IPS DF 19.7 (cell line): Measurements from ENCODE around the gene SESTD1.

ENCODE experiments used
- DNase-seq: peaks from one replicate; pipeline ENCODE4 v3.0.0-alpha.2; 2013; ENCODE audit warnings: low read depth, low spot score

The SESTD1 gene, protein sequence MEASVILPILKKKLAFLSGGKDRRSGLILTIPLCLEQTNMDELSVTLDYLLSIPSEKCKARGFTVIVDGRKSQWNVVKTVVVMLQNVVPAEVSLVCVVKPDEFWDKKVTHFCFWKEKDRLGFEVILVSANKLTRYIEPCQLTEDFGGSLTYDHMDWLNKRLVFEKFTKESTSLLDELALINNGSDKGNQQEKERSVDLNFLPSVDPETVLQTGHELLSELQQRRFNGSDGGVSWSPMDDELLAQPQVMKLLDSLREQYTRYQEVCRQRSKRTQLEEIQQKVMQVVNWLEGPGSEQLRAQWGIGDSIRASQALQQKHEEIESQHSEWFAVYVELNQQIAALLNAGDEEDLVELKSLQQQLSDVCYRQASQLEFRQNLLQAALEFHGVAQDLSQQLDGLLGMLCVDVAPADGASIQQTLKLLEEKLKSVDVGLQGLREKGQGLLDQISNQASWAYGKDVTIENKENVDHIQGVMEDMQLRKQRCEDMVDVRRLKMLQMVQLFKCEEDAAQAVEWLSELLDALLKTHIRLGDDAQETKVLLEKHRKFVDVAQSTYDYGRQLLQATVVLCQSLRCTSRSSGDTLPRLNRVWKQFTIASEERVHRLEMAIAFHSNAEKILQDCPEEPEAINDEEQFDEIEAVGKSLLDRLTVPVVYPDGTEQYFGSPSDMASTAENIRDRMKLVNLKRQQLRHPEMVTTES

DNA sequence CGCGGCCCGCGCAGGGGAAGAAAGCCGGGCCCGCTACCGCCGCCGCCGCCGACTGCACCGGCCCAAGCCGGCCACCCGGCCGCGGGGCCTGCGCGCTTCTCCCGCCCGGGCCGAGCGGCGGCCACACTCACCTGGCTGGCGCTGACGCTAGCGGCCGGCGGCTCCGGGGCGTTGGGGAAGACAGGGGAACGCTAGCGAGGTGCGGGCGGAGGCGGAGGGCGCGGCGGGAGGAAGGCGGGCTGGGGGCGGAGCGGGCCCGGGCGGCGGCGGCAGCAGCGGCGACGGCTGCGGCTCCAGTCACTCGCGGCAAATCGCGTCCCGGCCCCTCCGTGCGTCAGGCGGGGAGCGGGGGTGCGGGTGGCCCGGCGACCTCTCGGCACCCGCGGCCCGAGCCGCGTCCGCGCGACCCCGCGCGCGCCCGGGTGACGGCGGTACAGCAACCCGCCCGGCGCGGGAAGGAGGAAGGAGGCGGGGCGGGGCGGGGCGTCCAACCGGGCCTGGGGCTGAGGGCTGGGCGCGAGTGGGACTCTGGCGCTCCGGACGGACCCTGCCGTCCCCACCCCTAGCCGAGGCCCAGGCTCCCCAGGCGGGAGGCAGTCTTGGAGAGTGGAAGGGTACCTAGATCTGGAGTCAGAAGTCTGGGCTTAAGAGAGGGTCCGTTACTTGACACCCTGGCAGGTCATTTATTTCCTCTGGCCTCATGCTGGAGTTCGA is at the start of gene SESTD1:
Gene SESTD1, minus strand, starts transcription at position 465 of the 714 bp plus-strand sequence. CDS start 72,991 bp downstream, outside the sequence.
- DNase-seq, result no peak

DNA sequence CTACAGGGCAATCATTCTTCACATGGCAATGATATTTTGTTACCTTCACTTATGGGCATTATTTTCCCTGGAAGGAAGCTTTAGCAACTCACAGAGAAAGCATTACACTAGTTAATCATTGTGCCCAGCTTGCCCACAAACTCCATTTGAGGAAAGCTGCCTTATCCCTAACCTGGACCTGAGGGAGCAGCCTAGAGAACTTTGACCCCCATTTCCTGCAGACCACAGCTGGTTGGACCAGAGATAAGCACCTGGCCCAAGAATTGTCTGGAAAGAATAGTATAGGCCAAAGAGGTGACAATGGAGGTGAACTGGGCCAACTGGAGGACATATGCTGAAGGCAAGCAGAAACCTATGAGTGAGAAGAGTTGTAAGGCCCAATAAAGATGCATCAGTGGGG is 48.4 kb upstream of the SESTD1 start:
- DNase-seq, result no peak

DNA sequence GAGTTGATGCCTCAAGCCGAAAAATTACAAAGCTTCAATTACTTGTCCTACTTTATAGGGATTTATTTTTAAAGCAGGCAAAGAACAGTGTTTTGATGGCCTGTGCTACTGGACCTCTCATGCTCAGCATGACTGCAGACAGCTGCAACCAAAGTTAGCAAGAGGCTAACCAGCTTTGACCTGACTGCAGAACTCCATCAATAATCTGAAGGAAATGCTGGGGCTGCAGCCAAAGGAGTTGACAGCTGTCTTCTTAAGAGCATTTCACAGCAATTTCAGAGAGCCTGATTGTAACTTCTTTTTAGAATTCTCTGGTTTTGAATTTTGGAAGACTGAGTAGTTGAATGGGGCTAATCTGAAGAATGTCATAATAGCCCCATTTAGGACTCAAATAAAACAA is 46.5 kb upstream of the SESTD1 start:
- no peak for DNase-seq

DNA sequence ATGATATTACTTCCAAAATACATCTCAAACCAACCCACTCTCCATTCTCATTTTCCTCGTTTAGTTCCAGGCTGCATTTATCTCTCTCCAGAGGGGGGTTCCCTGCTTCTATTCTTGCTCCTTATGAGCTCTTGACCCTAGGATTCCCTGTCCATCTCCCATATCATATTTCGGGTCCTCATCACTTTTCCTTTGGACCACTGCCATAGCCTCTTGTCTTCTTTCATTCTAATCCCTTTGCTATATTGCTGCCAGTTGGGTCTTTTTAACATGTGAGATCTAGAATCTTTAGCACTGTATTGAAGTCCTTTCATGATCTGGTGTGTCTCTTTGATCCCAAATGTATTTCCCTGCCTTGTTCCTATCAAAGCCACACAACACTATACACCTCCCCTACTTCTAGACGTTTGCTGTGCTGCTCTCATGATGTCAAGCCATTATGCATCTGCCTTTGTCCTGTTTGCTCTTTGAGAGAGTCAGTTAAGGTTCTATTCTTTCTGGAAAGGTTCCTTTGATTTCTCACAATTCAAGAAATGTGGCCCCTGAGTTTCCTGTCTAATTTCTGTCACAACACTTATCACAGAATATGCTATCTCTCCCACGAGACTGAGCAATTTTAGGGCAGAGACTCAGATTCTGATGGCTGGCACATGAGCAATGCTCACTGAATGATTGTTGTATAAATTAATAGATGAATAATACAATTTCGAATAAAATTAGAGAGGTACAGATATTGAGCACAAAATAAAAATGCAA is 43.2 kb upstream of the SESTD1 start:
- DNase-seq, result no peak

DNA sequence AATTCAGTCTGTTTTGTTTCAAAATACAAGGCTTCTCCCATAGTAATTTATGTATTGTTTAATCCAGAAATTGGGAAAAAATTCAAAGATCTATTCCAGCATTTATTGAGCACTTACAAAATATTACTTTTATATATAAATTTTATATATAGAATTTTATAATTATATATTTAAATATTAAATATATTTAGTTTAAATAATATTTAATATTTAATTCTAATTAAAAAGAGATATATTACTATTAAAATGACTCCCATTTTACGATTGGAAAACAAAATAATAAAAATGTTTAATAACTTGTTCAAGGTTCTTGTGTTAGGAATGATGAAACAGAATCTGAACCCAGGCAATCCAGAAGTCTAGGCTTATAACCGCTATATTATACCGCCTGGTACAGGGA is 40.5 kb upstream of the SESTD1 start:
- DNase-seq, result no peak

DNA sequence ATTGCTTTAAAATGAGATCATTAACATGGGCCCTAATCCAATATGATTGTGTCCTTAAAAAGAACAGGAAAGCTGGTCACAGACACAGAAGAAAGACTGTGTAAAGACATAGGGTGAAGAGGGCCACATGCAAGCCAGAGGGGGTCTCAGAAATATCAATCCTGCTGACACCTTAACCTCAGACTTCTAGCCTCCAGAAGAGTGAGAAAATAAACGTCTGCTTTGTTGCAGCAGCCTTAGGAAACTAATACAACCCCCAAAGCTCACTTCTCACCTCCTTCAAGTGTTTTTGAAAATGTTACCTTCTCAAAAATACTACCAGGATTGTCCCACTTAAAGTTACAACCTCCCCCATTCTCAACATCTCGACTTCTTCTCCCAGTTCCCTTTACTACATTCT is 39.8 kb upstream of the SESTD1 start:
- no peak for DNase-seq

DNA sequence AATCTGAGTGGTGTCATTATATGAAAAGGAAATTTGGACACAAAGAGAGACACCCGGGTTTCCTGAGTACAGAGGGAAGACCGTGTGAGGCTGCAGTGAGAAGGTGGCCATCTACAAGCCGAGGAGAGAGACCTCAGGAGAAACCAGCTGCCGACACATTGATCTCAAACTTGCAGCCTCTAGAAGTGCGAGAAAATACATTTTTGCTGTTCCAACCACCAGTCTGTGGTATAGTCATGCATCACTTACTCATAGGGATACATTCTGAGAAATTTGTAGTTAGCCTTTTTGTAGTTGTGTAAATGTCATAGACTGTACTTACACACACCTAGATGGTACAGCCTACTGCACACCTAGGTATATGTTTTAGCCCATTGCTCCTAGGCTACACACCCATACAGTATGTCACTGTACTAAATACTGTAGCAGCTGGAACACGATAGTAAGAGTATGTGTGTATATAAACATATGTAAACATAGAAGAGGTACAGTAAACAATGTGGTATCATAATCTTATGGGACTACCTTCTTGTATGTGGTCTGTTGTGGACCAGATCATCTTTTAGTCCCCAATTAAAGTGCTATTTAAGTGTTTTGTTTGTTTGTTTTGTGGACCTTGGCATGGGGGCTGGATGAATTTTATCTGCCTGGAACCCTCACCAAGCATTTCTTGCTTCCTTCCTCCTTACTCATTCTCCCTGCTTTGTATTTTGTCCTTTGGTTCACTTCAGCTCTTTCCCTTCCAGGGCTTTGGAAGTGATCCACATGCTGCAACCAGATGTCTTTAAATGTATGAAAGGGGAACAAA is 38.3 kb upstream of the SESTD1 start:
- DNase-seq, result no peak

DNA sequence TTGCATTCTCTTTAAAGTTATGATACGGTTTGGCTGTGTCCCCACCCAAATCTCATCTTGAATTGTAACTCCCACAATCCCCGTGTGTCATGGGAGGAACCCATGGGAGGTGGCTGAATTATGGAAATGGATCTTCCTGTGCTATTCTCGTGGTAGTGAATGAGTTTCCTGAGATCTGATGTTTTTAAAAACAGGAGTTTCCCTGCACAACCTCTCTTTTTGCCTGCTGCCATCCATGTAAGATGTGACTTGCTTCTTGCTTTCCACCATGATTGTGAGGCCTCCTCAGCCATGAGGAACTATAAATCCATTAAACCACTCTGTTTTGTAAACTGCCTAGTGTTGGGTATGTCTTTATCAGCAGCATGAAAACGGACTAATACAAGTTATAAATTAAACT is 37.5 kb upstream of the SESTD1 start:
- DNase-seq, result no peak

DNA sequence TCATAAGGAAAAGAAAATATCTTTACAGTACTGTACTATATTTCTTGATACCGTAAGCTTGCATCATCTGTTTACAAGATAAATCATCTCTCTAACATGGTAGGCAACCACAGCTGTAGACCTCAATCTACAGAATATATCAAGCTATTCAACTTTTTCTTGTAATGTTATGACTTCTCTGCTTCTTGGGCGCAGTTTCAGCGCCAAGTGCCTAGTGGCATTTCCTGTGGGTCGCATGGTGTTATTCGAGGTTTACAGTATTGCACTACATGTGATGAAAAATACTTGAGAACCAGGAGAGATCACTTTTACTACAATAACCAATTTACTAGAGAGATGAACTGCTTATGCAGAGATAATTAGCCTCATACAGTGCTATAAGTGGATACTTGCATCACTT is 34.0 kb upstream of the SESTD1 start:
- DNase-seq, result no peak

DNA sequence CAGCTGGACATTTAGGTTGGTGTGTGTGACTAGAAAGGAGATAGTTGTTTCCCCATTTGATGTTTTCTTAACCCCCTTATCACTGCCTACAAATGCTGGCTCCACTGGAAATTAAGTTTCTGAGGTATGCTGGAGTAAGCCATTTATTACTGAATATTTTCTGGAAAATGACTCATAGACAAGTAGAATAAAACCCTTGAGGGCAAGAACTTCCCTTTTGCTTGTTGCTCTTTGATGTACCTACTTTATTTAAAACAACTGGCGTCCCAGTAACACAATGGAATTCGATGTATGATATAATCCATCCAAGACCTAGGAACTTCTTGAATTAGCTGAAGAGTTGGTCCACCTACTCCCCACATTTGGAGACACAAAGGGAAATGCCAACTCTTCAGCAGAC is 33.3 kb upstream of the SESTD1 start:
- no peak for DNase-seq

DNA sequence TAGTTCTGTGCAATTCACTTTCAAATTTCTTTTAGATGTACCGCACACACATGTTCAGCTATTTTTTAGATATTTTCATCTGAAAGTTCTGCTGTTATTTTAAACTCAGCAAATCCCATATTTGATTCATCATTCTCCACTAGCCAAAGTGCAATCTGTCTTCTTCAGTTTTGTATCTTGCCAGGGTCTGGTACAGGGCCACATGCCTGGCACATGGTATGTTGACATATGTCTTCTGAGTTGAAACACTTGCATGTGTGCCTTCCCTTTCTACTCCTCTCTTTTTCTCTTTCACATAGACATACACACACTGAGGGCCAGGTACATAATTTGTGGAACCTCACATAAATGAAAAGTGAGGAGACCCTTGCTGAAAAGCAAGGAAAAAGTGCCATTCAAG is 25.7 kb upstream of the SESTD1 start:
- no peak for DNase-seq

DNA sequence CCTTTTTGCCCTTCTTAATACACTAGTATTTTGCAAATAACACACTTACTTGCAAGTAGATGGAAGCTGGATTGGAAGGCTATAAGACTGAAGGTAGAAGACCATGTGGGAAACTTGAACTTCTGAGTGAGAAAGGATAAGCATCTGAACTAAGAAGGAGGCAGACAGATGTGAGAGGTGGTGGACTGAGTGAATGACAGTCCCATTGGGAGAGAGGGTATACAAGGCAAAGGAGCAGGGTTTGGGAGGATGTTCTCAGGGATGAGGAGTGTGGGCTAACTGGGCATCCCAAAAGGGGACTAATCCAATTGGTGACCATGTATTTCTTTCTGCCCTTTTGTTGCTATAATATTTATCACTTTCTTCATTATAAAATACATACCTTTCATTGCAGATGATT is 20.4 kb upstream of the SESTD1 start:
- DNase-seq, result no peak

DNA sequence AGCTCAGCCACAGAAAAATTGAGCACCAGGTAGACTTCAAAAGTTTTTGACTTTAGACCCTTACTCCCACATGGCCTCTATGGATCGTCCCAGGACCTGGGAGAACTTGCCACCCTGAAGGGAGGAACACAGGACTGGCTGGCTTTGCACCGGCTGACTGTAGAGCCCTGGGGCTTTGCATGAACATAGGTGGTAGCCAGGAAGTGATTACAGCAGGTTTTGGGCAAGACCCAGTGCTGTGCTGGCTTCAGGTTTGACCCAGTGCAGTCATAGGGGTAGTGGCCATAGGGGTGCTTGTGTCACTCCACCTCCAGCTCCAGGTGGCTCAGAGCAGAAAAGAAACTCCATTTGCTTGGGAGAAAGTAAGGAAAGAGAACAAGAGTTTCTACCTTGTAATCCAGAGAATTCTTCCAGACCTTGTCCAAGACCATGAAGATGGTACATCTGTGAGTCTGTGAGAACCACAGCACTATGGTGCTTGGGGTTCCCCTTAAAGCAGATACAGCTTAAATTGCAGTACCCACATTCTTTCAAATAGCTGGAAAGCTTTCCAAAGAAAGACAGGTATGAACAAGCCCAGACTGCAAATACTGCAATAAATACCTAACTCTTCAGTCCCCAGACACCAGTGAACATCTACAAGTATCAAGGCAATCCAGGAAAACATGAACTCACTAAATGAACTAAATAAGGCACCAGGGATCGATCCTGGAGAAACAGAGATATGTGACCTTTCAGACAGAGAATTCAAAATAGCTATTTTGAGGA is 13.0 kb upstream of the SESTD1 start:
- no peak for DNase-seq

DNA sequence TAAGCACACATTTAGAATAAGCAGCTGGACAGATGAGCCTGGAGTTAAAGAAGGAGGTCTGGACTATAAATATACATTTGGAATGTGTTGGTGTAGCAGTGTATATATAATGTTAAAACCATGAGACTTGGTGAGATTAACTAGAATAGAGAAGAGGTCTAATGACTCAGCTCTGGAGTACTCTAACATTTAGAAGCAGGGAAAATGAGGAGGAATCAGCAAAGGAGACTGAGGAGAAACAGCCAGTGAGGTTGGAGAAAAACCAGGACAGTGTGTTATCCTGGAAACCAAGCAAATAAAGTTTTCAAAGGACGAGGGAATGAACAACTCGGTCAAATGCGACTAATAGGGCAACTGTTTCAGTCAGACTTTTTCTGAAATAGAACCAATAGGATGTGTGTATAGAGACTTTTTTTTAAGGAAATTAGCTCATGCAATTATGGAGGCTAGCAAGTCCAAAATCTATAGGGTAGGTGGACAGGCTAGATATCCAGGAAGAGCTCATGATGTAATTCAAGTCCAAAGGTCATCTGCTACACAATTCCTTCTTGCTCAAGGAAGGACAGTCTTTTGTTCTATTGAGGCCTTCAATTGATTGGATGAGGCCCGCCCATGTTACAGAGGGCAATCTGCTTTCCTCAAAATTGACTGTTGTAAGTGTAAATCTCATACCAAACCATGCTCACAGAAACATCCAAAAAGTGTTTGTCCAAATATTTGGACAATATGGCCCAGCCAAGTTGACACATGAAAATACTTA is 10.8 kb upstream of the SESTD1 start:
- DNase-seq, result no peak

DNA sequence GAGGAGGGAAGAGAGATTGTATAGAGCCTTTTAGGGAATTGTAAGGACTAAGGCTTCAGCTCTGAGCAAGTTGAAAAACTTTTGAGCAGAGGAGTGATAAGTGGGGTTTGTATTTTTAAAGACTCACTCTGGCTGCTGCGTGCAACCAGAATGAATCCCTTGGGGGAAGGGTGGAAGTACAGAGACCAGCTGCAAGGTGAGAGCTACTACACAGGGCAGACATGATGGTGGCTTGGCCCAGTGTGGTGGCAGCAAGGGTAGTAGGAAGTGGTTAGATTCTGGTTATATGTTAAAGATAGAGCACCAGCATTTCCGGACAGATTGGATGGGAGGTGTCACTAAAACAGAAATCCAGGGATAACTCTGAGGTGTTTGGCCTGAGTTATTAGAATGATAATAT is 10.1 kb upstream of the SESTD1 start:
- no peak for DNase-seq

DNA sequence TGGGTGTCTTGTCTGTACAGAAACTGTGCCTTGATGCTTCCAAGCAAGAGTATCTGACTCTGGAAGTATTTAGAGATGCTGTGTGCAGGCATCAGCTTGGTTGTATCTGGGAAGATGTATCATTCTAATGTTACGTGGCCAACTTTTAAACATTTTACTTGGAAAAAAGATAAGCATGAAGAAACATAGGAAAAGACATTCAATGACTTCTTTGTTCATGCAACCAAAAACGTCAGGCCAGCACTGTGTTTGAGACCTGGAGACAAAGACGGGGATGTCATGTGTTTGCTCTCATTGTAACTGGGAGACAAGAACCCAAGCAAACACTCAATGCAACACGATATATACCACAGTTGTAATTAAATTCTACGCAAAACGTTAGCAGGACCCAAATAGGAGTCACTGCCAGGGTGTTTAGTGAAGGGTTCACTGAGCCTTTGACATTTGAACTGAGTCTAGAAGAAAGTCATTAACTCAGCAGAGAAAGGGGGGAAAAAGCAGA is 8.9 kb upstream of the SESTD1 start:
- no peak for DNase-seq

DNA sequence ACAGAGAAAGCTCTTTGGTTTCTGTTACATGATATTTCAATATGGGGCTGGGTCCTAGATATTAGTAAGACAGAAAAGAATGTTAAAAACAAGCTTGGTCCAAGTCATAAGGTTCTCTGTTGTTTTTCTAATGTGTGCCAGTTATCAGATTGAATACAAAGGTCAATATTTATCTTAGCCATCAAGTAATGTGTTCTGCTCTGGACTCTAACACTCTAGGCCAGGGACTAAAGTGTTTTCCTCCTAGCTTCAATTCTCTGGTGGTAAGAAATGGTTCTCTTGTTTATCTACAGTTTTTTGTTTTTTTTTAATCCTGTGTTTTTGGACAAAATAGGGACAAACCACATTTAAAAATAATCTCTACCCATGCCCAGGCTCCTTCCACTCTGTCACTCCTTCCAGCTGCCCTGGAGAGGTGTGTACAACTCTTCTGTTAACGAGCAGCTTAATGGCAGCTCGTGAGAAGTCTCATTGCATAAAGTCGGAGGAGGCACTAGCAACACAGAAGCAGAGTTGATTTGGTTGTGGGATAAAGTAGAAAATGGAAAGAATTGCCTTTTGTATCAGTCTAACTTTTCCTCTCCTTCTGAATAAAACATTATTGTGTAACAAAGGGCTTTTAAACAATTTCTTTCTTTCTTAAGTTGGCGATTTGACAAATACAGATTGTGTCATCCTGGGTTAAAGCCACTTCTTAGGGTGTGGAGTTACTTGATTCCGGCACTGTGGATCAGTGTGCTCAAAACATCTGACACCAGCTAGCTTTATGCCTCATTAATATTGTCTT is 8.0 kb upstream of the SESTD1 start:
- no peak for DNase-seq

DNA sequence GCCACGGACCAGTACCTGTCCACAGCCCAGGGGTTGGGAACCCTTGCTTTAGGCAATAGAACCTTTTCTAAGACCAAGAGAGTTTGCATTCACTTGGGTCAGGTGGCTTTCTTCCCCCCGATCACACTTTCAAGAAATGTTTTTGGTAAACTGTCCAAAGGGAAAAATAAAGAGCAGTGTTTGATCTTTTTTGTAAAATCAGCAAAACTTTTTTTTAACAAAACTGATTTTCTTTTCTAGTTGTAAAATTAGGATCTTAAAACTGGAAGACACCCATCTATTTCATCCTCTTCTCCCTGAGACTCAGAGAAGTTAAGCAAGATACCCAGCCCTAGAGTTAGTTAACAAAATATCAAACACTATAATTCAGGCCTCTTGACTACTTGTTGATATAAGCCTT is 6.1 kb upstream of the SESTD1 start:
- DNase-seq, result no peak
